ENCODE data around the gene ZMIZ1.
"Not testable (repeated sequence)": the region's sequence is repeated elsewhere in the genome, so short reads cannot be mapped to it uniquely, and the experiment has no call there.

The ZMIZ1 gene

GRCh38 chr10:79273604-79274003 is 204.8 kb downstream of the ZMIZ1 start:
- no peaks in the 10 kb centered on the region for H3K27me3 ChIP-seq (ENCODE audit: control insufficient read depth, insufficient read depth, low read length)
- H3K36me3 ChIP-seq (ENCODE audit: control insufficient read depth, insufficient read depth, low read length), result peaks cover 16% of the 10 kb centered on the region
- no peaks in the 10 kb centered on the region for H3K9me3 ChIP-seq (ENCODE audit: control insufficient read depth, insufficient read depth, low read length)
- H3K27ac ChIP-seq (ENCODE audit: low read depth, low read length), result no peak overlapping the region
- no peak overlapping the region for H3K4me3 ChIP-seq (ENCODE audit: low read depth, low read length)
- no peaks in the 10 kb centered on the region for H3K4me1 ChIP-seq (ENCODE audit: control insufficient read depth, insufficient read depth, low read length)
- H3K9ac ChIP-seq (ENCODE audit: low read depth, low read length), result no peak overlapping the region

- Histone ChIP-seq H3K4me1 (ENCODE audit: control insufficient read depth, insufficient read depth, low read length) (no peaks in the 10 kb centered on the region), H3K27me3 (ENCODE audit: control insufficient read depth, insufficient read depth, low read length) (no peaks in the 10 kb centered on the region), H3K9ac (ENCODE audit: low read depth, low read length) (no peak overlapping the region), H3K9me3 (ENCODE audit: control insufficient read depth, insufficient read depth, low read length) (no peaks in the 10 kb centered on the region), H3K36me3 (ENCODE audit: control insufficient read depth, insufficient read depth, low read length) (peaks cover 16% of the 10 kb centered on the region), H3K4me3 (ENCODE audit: low read depth, low read length) (no peak overlapping the region), H3K27ac (ENCODE audit: low read depth, low read length) (no peak overlapping the region)
Observed at GRCh38 chr10:79274279-79275104, 205.7 kb downstream of the ZMIZ1 start.

GRCh38 chr10:79275105-79275430 is 206.3 kb downstream of the ZMIZ1 start:
- H3K27me3 ChIP-seq (ENCODE audit: control insufficient read depth, insufficient read depth, low read length), result no peaks in the 10 kb centered on the region
- H3K4me1 ChIP-seq (ENCODE audit: control insufficient read depth, insufficient read depth, low read length), result no peaks in the 10 kb centered on the region
- H3K4me3 ChIP-seq (ENCODE audit: low read depth, low read length), result no peak overlapping the region
- H3K9me3 ChIP-seq (ENCODE audit: control insufficient read depth, insufficient read depth, low read length), result no peaks in the 10 kb centered on the region
- no peak overlapping the region for H3K9ac ChIP-seq (ENCODE audit: low read depth, low read length)
- H3K36me3 ChIP-seq (ENCODE audit: control insufficient read depth, insufficient read depth, low read length), result peaks cover 18% of the 10 kb centered on the region
- no peak overlapping the region for H3K27ac ChIP-seq (ENCODE audit: low read depth, low read length)

- Histone ChIP-seq H3K9ac (ENCODE audit: low read depth, low read length) (no peak overlapping the region), H3K27me3 (ENCODE audit: control insufficient read depth, insufficient read depth, low read length) (no peaks in the 10 kb centered on the region), H3K4me1 (ENCODE audit: control insufficient read depth, insufficient read depth, low read length) (no peaks in the 10 kb centered on the region), H3K36me3 (ENCODE audit: control insufficient read depth, insufficient read depth, low read length) (peaks cover 19% of the 10 kb centered on the region), H3K27ac (ENCODE audit: low read depth, low read length) (no peak overlapping the region), H3K9me3 (ENCODE audit: control insufficient read depth, insufficient read depth, low read length) (no peaks in the 10 kb centered on the region), H3K4me3 (ENCODE audit: low read depth, low read length) (no peak overlapping the region)
Observed at GRCh38 chr10:79275431-79275851, 206.7 kb downstream of the ZMIZ1 start.

- Histone ChIP-seq H3K9me3 (ENCODE audit: control insufficient read depth, insufficient read depth, low read length) (no peaks in the 10 kb centered on the region), H3K36me3 (ENCODE audit: control insufficient read depth, insufficient read depth, low read length) (peaks cover 19% of the 10 kb centered on the region), H3K27me3 (ENCODE audit: control insufficient read depth, insufficient read depth, low read length) (no peaks in the 10 kb centered on the region), H3K27ac (ENCODE audit: low read depth, low read length) (no peak overlapping the region), H3K4me3 (ENCODE audit: low read depth, low read length) (no peak overlapping the region), H3K4me1 (ENCODE audit: control insufficient read depth, insufficient read depth, low read length) (no peaks in the 10 kb centered on the region; the same call in 1 of the 2 replicates), H3K9ac (ENCODE audit: low read depth, low read length) (no peak overlapping the region)
Observed at GRCh38 chr10:79277579-79278269, 209.0 kb downstream of the ZMIZ1 start.

GRCh38 chr10:79279047-79279446 is 210.3 kb downstream of the ZMIZ1 start:
- H3K4me1 ChIP-seq (ENCODE audit: control insufficient read depth, insufficient read depth, low read length), result not testable (repeated sequence)

GRCh38 chr10:79280956-79281355 is 212.2 kb downstream of the ZMIZ1 start:
- Histone ChIP-seq H3K9me3 (ENCODE audit: control insufficient read depth, insufficient read depth, low read length) (no peaks in the 10 kb centered on the region), H3K36me3 (ENCODE audit: control insufficient read depth, insufficient read depth, low read length) (peaks cover 31% of the 10 kb centered on the region), H3K4me1 (ENCODE audit: control insufficient read depth, insufficient read depth, low read length) (no peaks in the 10 kb centered on the region; the same call in 1 of the 2 replicates), H3K9ac (ENCODE audit: low read depth, low read length) (no peak overlapping the region), H3K27ac (ENCODE audit: low read depth, low read length) (no peak overlapping the region), H3K27me3 (ENCODE audit: control insufficient read depth, insufficient read depth, low read length) (no peaks in the 10 kb centered on the region), H3K4me3 (ENCODE audit: low read depth, low read length) (no peak overlapping the region)

More at GRCh38 chr10:79279047-79279446, 210.3 kb downstream of the ZMIZ1 start:
- H3K4me3 ChIP-seq (ENCODE audit: low read depth, low read length); H3K9me3 ChIP-seq (ENCODE audit: control insufficient read depth, insufficient read depth, low read length); H3K9ac ChIP-seq (ENCODE audit: low read depth, low read length); H3K27me3 ChIP-seq (ENCODE audit: control insufficient read depth, insufficient read depth, low read length); H3K27ac ChIP-seq (ENCODE audit: low read depth, low read length): not testable (repeated sequence)
- peaks cover 19% of the 10 kb centered on the region for H3K36me3 ChIP-seq (ENCODE audit: control insufficient read depth, insufficient read depth, low read length)

GRCh38 chr10:79282388-79282787 is 213.6 kb downstream of the ZMIZ1 start:
- Histone ChIP-seq H3K27ac (ENCODE audit: low read depth, low read length) (no peak overlapping the region), H3K9me3 (ENCODE audit: control insufficient read depth, insufficient read depth, low read length) (no peaks in the 10 kb centered on the region), H3K36me3 (ENCODE audit: control insufficient read depth, insufficient read depth, low read length) (peaks cover 24% of the 10 kb centered on the region), H3K4me3 (ENCODE audit: low read depth, low read length) (no peak overlapping the region), H3K27me3 (ENCODE audit: control insufficient read depth, insufficient read depth, low read length) (no peaks in the 10 kb centered on the region), H3K9ac (ENCODE audit: low read depth, low read length) (no peak overlapping the region), H3K4me1 (ENCODE audit: control insufficient read depth, insufficient read depth, low read length) (no peaks in the 10 kb centered on the region; the same call in 1 of the 2 replicates)

GRCh38 chr10:79283616-79284015 is 214.8 kb downstream of the ZMIZ1 start:
- H3K27ac ChIP-seq (ENCODE audit: low read depth, low read length), result no peak overlapping the region
- no peak overlapping the region for H3K9ac ChIP-seq (ENCODE audit: low read depth, low read length)
- H3K4me1 ChIP-seq (ENCODE audit: control insufficient read depth, insufficient read depth, low read length), result no peaks in the 10 kb centered on the region; the same call in 1 of the 2 replicates
- H3K9me3 ChIP-seq (ENCODE audit: control insufficient read depth, insufficient read depth, low read length), result no peaks in the 10 kb centered on the region
- no peak overlapping the region for H3K4me3 ChIP-seq (ENCODE audit: low read depth, low read length)
- H3K27me3 ChIP-seq (ENCODE audit: control insufficient read depth, insufficient read depth, low read length), result no peaks in the 10 kb centered on the region
- H3K36me3 ChIP-seq (ENCODE audit: control insufficient read depth, insufficient read depth, low read length), result peaks cover 17% of the 10 kb centered on the region

GRCh38 chr10:79284158-79284871 is 215.5 kb downstream of the ZMIZ1 start:
- Histone ChIP-seq H3K27ac (ENCODE audit: low read depth, low read length) (no peak overlapping the region), H3K4me1 (ENCODE audit: control insufficient read depth, insufficient read depth, low read length) (no peaks in the 10 kb centered on the region; the same call in 1 of the 2 replicates), H3K36me3 (ENCODE audit: control insufficient read depth, insufficient read depth, low read length) (peaks cover 17% of the 10 kb centered on the region), H3K27me3 (ENCODE audit: control insufficient read depth, insufficient read depth, low read length) (no peaks in the 10 kb centered on the region), H3K9ac (ENCODE audit: low read depth, low read length) (no peak overlapping the region), H3K4me3 (ENCODE audit: low read depth, low read length) (no peak overlapping the region), H3K9me3 (ENCODE audit: control insufficient read depth, insufficient read depth, low read length) (no peaks in the 10 kb centered on the region)

All from HUES48 (cell line).